CD8-positive, alpha-beta memory T cell (primary cell): ENCODE results near the gene RARRES2. TPM values are rescaled to one million over a fixed set of nuclear protein-coding genes. Genes with fewer than 3 reads are reported as not detected.
A peak's percentile ranks its signal among the peaks of the same experiment; 100 is the strongest.

ENCODE experiments used
- CTCF ChIA-PET: fragments of 350-600 bp; sonication (Branson Sonifier 250); formaldehyde crosslinking; loops from one replicate; lab custom pipeline; 2021; ENCODE audit warnings: antibody characterized with exemption; lab: Charles Lee
- POLR2A ChIA-PET: fragments of 350-600 bp; sonication (Branson Sonifier 250); formaldehyde crosslinking; loops from one replicate; lab custom pipeline; 2021; ENCODE audit warnings: antibody characterized with exemption; lab: Charles Lee
- DNase-seq, 5 donors: peaks; one replicate each; pipeline versions ENCODE4 v3.0.0 to v3.0.0-alpha.2; 2020 to 2022; ENCODE audit warnings: mixed read lengths in 1 of 5
- H3K27ac ChIP-seq: one replicate; pipeline ENCODE4 v1.7.0; 2013; ENCODE audit warnings: low read depth, mild to moderate bottlenecking, low read length, moderate library complexity
- H3K27me3 ChIP-seq: 2 replicates; pipeline ENCODE4 v1.7.0; 2013; ENCODE audit warnings: low read length, mild to moderate bottlenecking; ENCODE audit not compliant: insufficient read depth, poor library complexity, severe bottlenecking
- H3K36me3 ChIP-seq: 2 replicates; pipeline ENCODE4 v1.7.0; 2013; ENCODE audit warnings: mild to moderate bottlenecking, low read length, moderate library complexity; ENCODE audit not compliant: insufficient read depth
- H3K4me1 ChIP-seq: 2 replicates; pipeline ENCODE4 v1.7.0; 2013; ENCODE audit warnings: mild to moderate bottlenecking, low read length, moderate library complexity; ENCODE audit not compliant: insufficient read depth
- H3K4me3 ChIP-seq: 2 replicates; pipeline ENCODE4 v1.7.0; 2013; ENCODE audit warnings: mild to moderate bottlenecking, low read length
- H3K9me3 ChIP-seq: 2 replicates; pipeline ENCODE4 v1.7.0; 2013; ENCODE audit warnings: mild to moderate bottlenecking, low read length
- H3K27ac Mint-ChIP-seq, 8 donors: one replicate each; pipeline ENCODE4 v1.8.0; 2020 to 2021; ENCODE audit warnings: mixed read lengths in 8 of 8, mild to moderate bottlenecking in 6 of 8, inconsistent platforms in 3 of 8, moderate library complexity in 3 of 8
- H3K27me3 Mint-ChIP-seq, 2 donors: one replicate each; pipeline ENCODE4 v1.8.0; 2020 to 2021; ENCODE audit warnings: mixed read lengths in 2 of 2, mild to moderate bottlenecking in 1 of 2, moderate library complexity in 1 of 2
- H3K36me3 Mint-ChIP-seq, 3 donors: one replicate each; pipeline ENCODE4 v1.8.0; 2020 to 2021; ENCODE audit warnings: mixed read lengths in 3 of 3, inconsistent platforms in 1 of 3, mild to moderate bottlenecking in 1 of 3
- H3K4me1 Mint-ChIP-seq, 3 donors: one replicate each; pipeline ENCODE4 v1.8.0; 2020 to 2021; ENCODE audit warnings: mixed read lengths in 3 of 3, inconsistent platforms in 1 of 3, mild to moderate bottlenecking in 1 of 3
- H3K4me3 Mint-ChIP-seq, 7 donors: one replicate each; pipeline ENCODE4 v1.8.0; 2020 to 2021; ENCODE audit warnings: mixed read lengths in 7 of 7, mild to moderate bottlenecking in 6 of 7, moderate library complexity in 4 of 7, inconsistent platforms in 2 of 7
- H3K9me3 Mint-ChIP-seq, 5 donors: one replicate each; pipeline ENCODE4 v1.8.0; 2020 to 2022; ENCODE audit warnings: mixed read lengths in 5 of 5, mild to moderate bottlenecking in 3 of 5, moderate library complexity in 2 of 5, inconsistent platforms in 1 of 5
- polyA plus RNA-seq: library from polyadenylated mRNA; unstranded; fragments of 300-500 nt; fragmentation: Illumina TruSeq; gene quantifications from one replicate; pipeline ENCODE4 v1.2.3, GENCODE V29; 2021
- total RNA-seq, 2 experiments: library from RNA; stranded (reverse); gene quantifications; one replicate each; pipeline ENCODE4 v1.2.3, GENCODE V29; 2021

The RARRES2 gene
- total and polyA plus RNA-seq, 3 experiments from 2014 or later: not detected

GRCh38 chr7:150384406-150385301 lies 43.2 kb upstream of the RARRES2 start:
- peaks cover 0 to 4% (median 0%) of the 10 kb centered on the region in 3 donors for H3K36me3 Mint-ChIP-seq
- peak overlapping the region in 1 of 7 donors; percentile 42 for H3K4me3 Mint-ChIP-seq
- peaks cover 0 to 3% of the 10 kb centered on the region in 2 donors for H3K27me3 Mint-ChIP-seq
- Histone ChIP-seq H3K27ac (no peak overlapping the region), H3K36me3 (no peaks in the 10 kb centered on the region), H3K4me1 (peaks cover 8% of the 10 kb centered on the region), H3K27me3 (no peaks in the 10 kb centered on the region), H3K4me3 (no peak overlapping the region), H3K9me3 (no peaks in the 10 kb centered on the region)
- CTCF ChIA-PET: interaction anchor here (1.4 to 2.1 kb wide), 2 partner anchors 18 to 22 kb away, joined by 3 to 5 read pairs; no protein-coding TSS in a partner anchor
- H3K27ac Mint-ChIP-seq: peak overlapping the region in 1 of 8 donors; percentile 17
- H3K9me3 Mint-ChIP-seq: no peaks in the 10 kb centered on the region
- POLR2A ChIA-PET: no interaction called here
- no peak for DNase-seq
- H3K4me1 Mint-ChIP-seq: peaks cover 9 to 20% (median 15%) of the 10 kb centered on the region in 3 donors

- POLR2A ChIA-PET: no interaction called here
- H3K9me3 Mint-ChIP-seq: no peaks in the 10 kb centered on the region
- H3K36me3 Mint-ChIP-seq: peaks cover 0 to 5% (median 0%) of the 10 kb centered on the region in 3 donors
- Histone ChIP-seq H3K36me3 (no peaks in the 10 kb centered on the region), H3K4me1 (peaks cover 9% of the 10 kb centered on the region), H3K4me3 (no peak overlapping the region), H3K27ac (no peak overlapping the region), H3K27me3 (no peaks in the 10 kb centered on the region), H3K9me3 (no peaks in the 10 kb centered on the region)
- H3K27ac Mint-ChIP-seq: no peak overlapping the region
- DNase-seq: no peak
- CTCF ChIA-PET: interaction anchor here (1.4 kb wide), 1 partner anchor 18 kb away, joined by 3 read pairs; no protein-coding TSS in a partner anchor
- peak overlapping the region in 1 of 7 donors; percentile 84 for H3K4me3 Mint-ChIP-seq
- peaks cover 0 to 4% of the 10 kb centered on the region in 2 donors for H3K27me3 Mint-ChIP-seq
- peaks cover 11 to 22% (median 17%) of the 10 kb centered on the region in 3 donors for H3K4me1 Mint-ChIP-seq
Observed at GRCh38 chr7:150383710-150384397, 42.4 kb upstream of the RARRES2 start.

- Mint-ChIP-seq H3K36me3 (peaks cover 0 to 4% (median 0%) of the 10 kb centered on the region in 3 donors), H3K4me3 (peak overlapping the region in 1 of 7 donors; percentile 84), H3K9me3 (no peaks in the 10 kb centered on the region), H3K27me3 (peaks cover 0 to 3% of the 10 kb centered on the region in 2 donors), H3K4me1 (peaks cover 16 to 28% (median 22%) of the 10 kb centered on the region in 3 donors), H3K27ac (peak overlapping the region in 1 of 8 donors; percentile 8)
- H3K4me3 ChIP-seq: no peak overlapping the region
- DNase-seq: no peak
- H3K27me3 ChIP-seq: no peaks in the 10 kb centered on the region
- ChIA-PET CTCF (no interaction called here), POLR2A (no interaction called here)
- H3K36me3 ChIP-seq: no peaks in the 10 kb centered on the region
- H3K27ac ChIP-seq: no peak overlapping the region
- peaks cover 18% of the 10 kb centered on the region for H3K4me1 ChIP-seq
- H3K9me3 ChIP-seq: no peaks in the 10 kb centered on the region
Observed at GRCh38 chr7:150382844-150383225, 41.4 kb upstream of the RARRES2 start.

GRCh38 chr7:150382123-150382843 lies 40.9 kb upstream of the RARRES2 start:
- Mint-ChIP-seq H3K4me1 (peaks cover 22 to 34% (median 26%) of the 10 kb centered on the region in 3 donors), H3K27ac (peak overlapping the region in 3 of 8 donors; percentile 19 to 58 (median 21)), H3K36me3 (peaks cover 0 to 4% (median 0%) of the 10 kb centered on the region in 3 donors), H3K27me3 (peaks cover 0 to 3% of the 10 kb centered on the region in 2 donors), H3K4me3 (peak overlapping the region in 2 of 7 donors; percentile 61 to 84), H3K9me3 (no peaks in the 10 kb centered on the region)
- peaks cover 22% of the 10 kb centered on the region for H3K4me1 ChIP-seq
- no peak overlapping the region for H3K4me3 ChIP-seq
- no peak for DNase-seq
- H3K9me3 ChIP-seq: no peaks in the 10 kb centered on the region
- ChIA-PET POLR2A (no interaction called here), CTCF (no interaction called here)
- no peaks in the 10 kb centered on the region for H3K27me3 ChIP-seq
- no peaks in the 10 kb centered on the region for H3K36me3 ChIP-seq
- no peak overlapping the region for H3K27ac ChIP-seq

GRCh38 chr7:150381785-150382122 lies 40.3 kb upstream of the RARRES2 start:
- H3K4me1 ChIP-seq: peaks cover 22% of the 10 kb centered on the region
- ChIA-PET CTCF (no interaction called here), POLR2A (no interaction called here)
- DNase-seq: no peak
- peaks cover 22 to 35% (median 26%) of the 10 kb centered on the region in 3 donors for H3K4me1 Mint-ChIP-seq
- no peaks in the 10 kb centered on the region for H3K36me3 ChIP-seq
- H3K4me3 ChIP-seq: no peak overlapping the region
- H3K27me3 Mint-ChIP-seq: peaks cover 0 to 3% of the 10 kb centered on the region in 2 donors
- H3K27ac ChIP-seq: no peak overlapping the region
- peak overlapping the region in 1 of 7 donors; percentile 84 for H3K4me3 Mint-ChIP-seq
- no peaks in the 10 kb centered on the region for H3K27me3 ChIP-seq
- no peaks in the 10 kb centered on the region for H3K9me3 ChIP-seq
- no peak overlapping the region for H3K27ac Mint-ChIP-seq
- H3K36me3 Mint-ChIP-seq: peaks cover 0 to 4% (median 0%) of the 10 kb centered on the region in 3 donors
- no peaks in the 10 kb centered on the region for H3K9me3 Mint-ChIP-seq

GRCh38 chr7:150381096-150381495 lies 39.7 kb upstream of the RARRES2 start:
- no peak for DNase-seq
- Mint-ChIP-seq H3K4me3 (peak overlapping the region in 3 of 7 donors; percentile 17 to 73 (median 36)), H3K9me3 (no peaks in the 10 kb centered on the region), H3K4me1 (peaks cover 28 to 41% (median 29%) of the 10 kb centered on the region in 3 donors), H3K27me3 (peaks cover 0 to 3% of the 10 kb centered on the region in 2 donors), H3K27ac (no peak overlapping the region), H3K36me3 (peaks cover 0 to 4% (median 0%) of the 10 kb centered on the region in 3 donors)
- H3K27ac ChIP-seq: no peak overlapping the region
- H3K27me3 ChIP-seq: no peaks in the 10 kb centered on the region
- no peaks in the 10 kb centered on the region for H3K9me3 ChIP-seq
- POLR2A ChIA-PET: interaction anchor here (1.6 kb wide), 1 partner anchor 12 kb away, joined by 6 read pairs; the partner anchor contains the start of gene REPIN1
- H3K4me3 ChIP-seq: no peak overlapping the region
- peaks cover 28% of the 10 kb centered on the region for H3K4me1 ChIP-seq
- CTCF ChIA-PET: interaction anchor here (1.4 kb wide), 3 partner anchors 21 to 31 kb away, joined by 3 to 4 read pairs (median 4); a partner anchor contains a TSS
- H3K36me3 ChIP-seq: no peaks in the 10 kb centered on the region

GRCh38 chr7:150380463-150380862 lies 39.0 kb upstream of the RARRES2 start:
- H3K27ac Mint-ChIP-seq: peak overlapping the region in 6 of 8 donors; percentile 12 to 92 (median 52)
- peaks cover 0 to 3% of the 10 kb centered on the region in 2 donors for H3K27me3 Mint-ChIP-seq
- Histone ChIP-seq H3K36me3 (no peaks in the 10 kb centered on the region), H3K27ac (peak overlapping the region; percentile 92), H3K4me1 (peaks cover 33% of the 10 kb centered on the region), H3K9me3 (no peaks in the 10 kb centered on the region), H3K4me3 (peak overlapping the region; percentile 95), H3K27me3 (no peaks in the 10 kb centered on the region)
- ChIA-PET POLR2A (interaction anchor here (1.6 kb wide), 1 partner anchor 12 kb away, joined by 6 read pairs; the partner anchor contains the start of gene REPIN1), CTCF (interaction anchor here (1.3 to 1.4 kb wide), 4 partner anchors 22 to 31 kb away, joined by 3 to 4 read pairs (median 4); a partner anchor contains a TSS)
- H3K4me3 Mint-ChIP-seq: peak overlapping the region; percentile 73 to 93 (median 92)
- H3K9me3 Mint-ChIP-seq: no peaks in the 10 kb centered on the region
- no peak for DNase-seq
- peaks cover 0 to 4% (median 0%) of the 10 kb centered on the region in 3 donors for H3K36me3 Mint-ChIP-seq
- H3K4me1 Mint-ChIP-seq: peaks cover 32 to 46% (median 33%) of the 10 kb centered on the region in 3 donors
